HepG2 (cell line): ENCODE measurements around the gene STMN3. TPM values are rescaled to one million over a fixed set of nuclear protein-coding genes. Genes with fewer than 3 reads are reported as not detected.

ENCODE experiments used
- AHDC1 ChIP-seq: sonication (generic); formaldehyde crosslinking; IDR thresholded peaks from 2 replicates; pipeline ENCODE4 v1.5.1; 2020; ENCODE audit warnings: mild to moderate bottlenecking, missing genetic modification reagents, borderline replicate concordance
- ATF7-NPFF ChIP-seq: sonication (generic); formaldehyde crosslinking; IDR thresholded peaks from 2 replicates; pipeline ENCODE4 v1.8.1; 2023; ENCODE audit warnings: mild to moderate bottlenecking, low read depth, missing genetic modification reagents, moderate library complexity
- CHCHD3 ChIP-seq: sonication (generic); formaldehyde crosslinking; IDR thresholded peaks from 2 replicates; pipeline ENCODE4 v1.8.0; 2022; ENCODE audit warnings: mild to moderate bottlenecking, missing genetic modification reagents, moderate library complexity
- IRF1 ChIP-seq: sonication (generic); formaldehyde crosslinking; IDR thresholded peaks from 2 replicates; pipeline ENCODE4 v1.4.0; 2020; ENCODE audit warnings: low read depth, mild to moderate bottlenecking, missing genetic modification reagents
- PAXIP1 ChIP-seq: sonication (generic); formaldehyde crosslinking; conservative IDR thresholded peaks from 2 replicates; pipeline ENCODE4 v1.4.0; 2020; ENCODE audit warnings: mild to moderate bottlenecking, missing genetic modification reagents, moderate library complexity
- REL ChIP-seq: sonication (generic); formaldehyde crosslinking; conservative IDR thresholded peaks from 2 replicates; pipeline ENCODE4 v1.8.0; 2022; ENCODE audit warnings: mild to moderate bottlenecking, missing genetic modification reagents, moderate library complexity
- SMYD3 ChIP-seq: sonication (generic); formaldehyde crosslinking; IDR thresholded peaks from 2 replicates; pipeline ENCODE4 v1.8.1; 2023; ENCODE audit warnings: mild to moderate bottlenecking, missing genetic modification reagents
- ZFX ChIP-seq: sonication (generic); formaldehyde crosslinking; IDR thresholded peaks from 2 replicates; pipeline ENCODE4 v1.4.0; 2020; ENCODE audit warnings: mild to moderate bottlenecking, low read depth, missing genetic modification reagents, moderate library complexity
- ZFYVE20 ChIP-seq: sonication (generic); formaldehyde crosslinking; IDR thresholded peaks from 2 replicates; pipeline ENCODE4 v1.8.0; 2023; ENCODE audit warnings: low read depth, mild to moderate bottlenecking, moderate library complexity, missing genetic modification reagents, borderline replicate concordance
- ZNF496 ChIP-seq: sonication (generic); formaldehyde crosslinking; IDR thresholded peaks from 2 replicates; pipeline ENCODE4 v1.8.1; 2023; ENCODE audit warnings: mild to moderate bottlenecking, moderate library complexity, missing genetic modification reagents; ENCODE audit not compliant: insufficient replicate concordance
- ZNF569 ChIP-seq: sonication (generic); formaldehyde crosslinking; IDR thresholded peaks from 2 replicates; pipeline ENCODE4 v1.5.0; 2020; ENCODE audit warnings: mild to moderate bottlenecking, missing genetic modification reagents, moderate library complexity, borderline replicate concordance
- ZNF609 ChIP-seq: sonication (generic); formaldehyde crosslinking; IDR thresholded peaks from 2 replicates; pipeline ENCODE4 v1.4.0; 2020; ENCODE audit warnings: mild to moderate bottlenecking, missing genetic modification reagents, borderline replicate concordance
- ZNF75D ChIP-seq: sonication (generic); formaldehyde crosslinking; IDR thresholded peaks from 2 replicates; pipeline ENCODE4 v1.8.1; 2023; ENCODE audit warnings: missing genetic modification reagents, mild to moderate bottlenecking, borderline replicate concordance
- polyA plus RNA-seq, 8 experiments: library from polyadenylated mRNA; depleted of rRNA in 3 of 8; stranded (reverse) in 7 of 8; unstranded in 1 of 8; fragments of >200 nt; fragmentation: Illumina TruSeq in 4 of 8; extraction: Trizol in 4 of 8; gene quantifications; 2 replicates each; pipeline versions ENCODE4 v1.2.1 to v1.2.3, GENCODE V29; 2011 to 2016; ENCODE audit warnings: low read depth in 4 of 8, missing spikeins in 1 of 8, mixed read lengths in 1 of 8; ENCODE audit not compliant: insufficient read depth in 1 of 8
- total RNA-seq, 5 experiments: library from RNA; depleted of rRNA; stranded (reverse); fragments of >200 nt; fragmentation: Illumina TruSeq; extraction: Trizol; gene quantifications; 2 replicates each; pipeline ENCODE4 v1.2.3, GENCODE V29; 2016; ENCODE audit warnings: low read depth in 1 of 5

Gene STMN3
- total and polyA plus RNA-seq, 2 of the 13 experiments (the other 11 are each of a cell fraction or from before 2014, with no cell fraction given), result 21.0 to 48.3 TPM

- TF ChIP-seq ZNF609 (CRISPR knock-in tag), result 0 out of 2 replicates have a peak, but pooled peaks have one; percentile 1
- no peak for TF ChIP-seq ZFX (CRISPR knock-in tag)
- 0 out of 2 replicates have a peak, but pooled peaks have one; percentile 12 for TF ChIP-seq CHCHD3 (CRISPR knock-in tag)
- peak; percentile 83; the same call in 1 of the 2 replicates for TF ChIP-seq ZNF75D (CRISPR knock-in tag)
- no peak for TF ChIP-seq AHDC1
- TF ChIP-seq PAXIP1 (CRISPR knock-in tag), result no peak; the same call in 1 of the 2 replicates
- TF ChIP-seq ZFYVE20 (CRISPR knock-in tag), result no peak
- no peak for TF ChIP-seq REL (CRISPR knock-in tag)
- TF ChIP-seq ZNF496 (CRISPR knock-in tag), result no peak
- TF ChIP-seq IRF1 (CRISPR knock-in tag), result no peak
- TF ChIP-seq ZNF569 (CRISPR knock-in tag), result no peak
- no peak for TF ChIP-seq ATF7-NPFF
- TF ChIP-seq SMYD3, result no peak; the same call in 1 of the 2 replicates
These were observed 5.5 kb upstream of the STMN3 start (continued) for GRCh38 chr20:63658749-63659187.
